ENCODE measurements around the gene TEX261. TPM values are rescaled to one million over a fixed set of nuclear protein-coding genes. Genes with fewer than 3 reads are reported as not detected.

Gene TEX261
- total RNA-seq, 2 experiments from 2014 or later: 34.5 to 45.8 TPM

GRCh38 chr2:70941701-70942100 lies 53.0 kb downstream of the TEX261 start:
- H3K4me3 ChIP-seq (ENCODE audit: low read depth, low read length, poor library complexity, severe bottlenecking): no peak overlapping the region
- BruUV-seq (replicated peaks): no TSS peak
- CTCF ChIA-PET (ENCODE audit: unreplicated experiment): no interaction called here
- H3K4me2 ChIP-seq (ENCODE audit: low read length): no peak overlapping the region
- H3K36me3 ChIP-seq (ENCODE audit: insufficient read depth, low read length): no peaks in the 10 kb centered on the region
- H3K79me2 ChIP-seq (ENCODE audit: insufficient read depth, low read depth, low read length): no peaks in the 10 kb centered on the region
- no peaks in the 10 kb centered on the region for H4K20me1 ChIP-seq (ENCODE audit: insufficient read depth, low read length)
- H2AFZ ChIP-seq (ENCODE audit: low read length): no peak overlapping the region
- POLR2A ChIA-PET: no interaction called here
- H3K9me2 ChIP-seq (ENCODE audit: insufficient read depth, low read length): no peaks in the 10 kb centered on the region
- TF ChIP-seq EZH2phosphoT487 (IDR thresholded peaks at IDR 0.05; ENCODE audit: borderline replicate concordance, low read depth, low read length): no peak
- no peak for TF ChIP-seq CTCF (conservative IDR thresholded peaks at IDR 0.05; ENCODE audit: low read length)
- intact Hi-C loops (cut with micrococcal nuclease; ENCODE audit: unreplicated experiment): no loop called here
- no peak for DNase-seq (ENCODE audit: low spot score)
- no peak overlapping the region for H3K27ac ChIP-seq (ENCODE audit: low read depth, low read length, poor library complexity, severe bottlenecking)
- H3K4me1 ChIP-seq (ENCODE audit: insufficient read depth, low read length, poor library complexity, severe bottlenecking): peaks cover 10% of the 10 kb centered on the region
- H3K9me3 ChIP-seq (ENCODE audit: low read length): no peaks in the 10 kb centered on the region

DNA sequence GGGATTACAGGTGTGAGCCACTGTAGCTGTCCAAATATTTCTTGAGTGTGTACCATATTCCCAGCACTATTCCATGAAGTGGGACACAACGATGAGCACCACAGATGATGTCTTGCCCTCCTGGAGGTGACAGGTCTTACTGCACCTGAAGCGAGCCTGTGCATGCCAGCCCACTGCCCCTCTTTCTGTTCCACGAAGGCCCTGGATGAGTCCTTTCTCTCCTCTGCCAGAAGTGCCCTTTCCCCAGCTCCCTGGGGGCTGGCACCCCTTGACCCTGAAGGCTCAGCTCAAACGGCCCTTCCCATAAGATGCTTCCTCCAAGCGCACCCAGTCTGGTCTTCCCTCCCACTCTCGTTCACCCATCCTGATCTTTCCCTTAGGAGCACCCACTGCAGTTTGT lies 53.5 kb downstream of the TEX261 start:
- Histone ChIP-seq H2AFZ (ENCODE audit: low read length) (no peak overlapping the region), H3K9me3 (ENCODE audit: low read length) (no peaks in the 10 kb centered on the region), H3K4me1 (ENCODE audit: insufficient read depth, low read length, poor library complexity, severe bottlenecking) (peaks cover 7% of the 10 kb centered on the region), H3K27ac (ENCODE audit: low read depth, low read length, poor library complexity, severe bottlenecking) (no peak overlapping the region), H3K9me2 (ENCODE audit: insufficient read depth, low read length) (no peaks in the 10 kb centered on the region), H3K36me3 (ENCODE audit: insufficient read depth, low read length) (no peaks in the 10 kb centered on the region), H3K4me3 (ENCODE audit: low read depth, low read length, poor library complexity, severe bottlenecking) (no peak overlapping the region), H3K79me2 (ENCODE audit: insufficient read depth, low read depth, low read length) (no peaks in the 10 kb centered on the region), H3K4me2 (ENCODE audit: low read length) (no peak overlapping the region), H4K20me1 (ENCODE audit: insufficient read depth, low read length) (no peaks in the 10 kb centered on the region)
- intact Hi-C loops (cut with micrococcal nuclease; ENCODE audit: unreplicated experiment): no loop called here
- no TSS peak for BruUV-seq (replicated peaks)
- DNase-seq (ENCODE audit: low spot score): no peak
- TF ChIP-seq EZH2phosphoT487 (IDR thresholded peaks at IDR 0.05; ENCODE audit: borderline replicate concordance, low read depth, low read length) (no peak), CTCF (conservative IDR thresholded peaks at IDR 0.05; ENCODE audit: low read length) (no peak)
- POLR2A ChIA-PET: interaction anchor here (0.6 kb wide), 1 partner anchor 126 kb away, joined by 5 read pairs; no protein-coding TSS in a partner anchor
- CTCF ChIA-PET (ENCODE audit: unreplicated experiment): no interaction called here

DNA sequence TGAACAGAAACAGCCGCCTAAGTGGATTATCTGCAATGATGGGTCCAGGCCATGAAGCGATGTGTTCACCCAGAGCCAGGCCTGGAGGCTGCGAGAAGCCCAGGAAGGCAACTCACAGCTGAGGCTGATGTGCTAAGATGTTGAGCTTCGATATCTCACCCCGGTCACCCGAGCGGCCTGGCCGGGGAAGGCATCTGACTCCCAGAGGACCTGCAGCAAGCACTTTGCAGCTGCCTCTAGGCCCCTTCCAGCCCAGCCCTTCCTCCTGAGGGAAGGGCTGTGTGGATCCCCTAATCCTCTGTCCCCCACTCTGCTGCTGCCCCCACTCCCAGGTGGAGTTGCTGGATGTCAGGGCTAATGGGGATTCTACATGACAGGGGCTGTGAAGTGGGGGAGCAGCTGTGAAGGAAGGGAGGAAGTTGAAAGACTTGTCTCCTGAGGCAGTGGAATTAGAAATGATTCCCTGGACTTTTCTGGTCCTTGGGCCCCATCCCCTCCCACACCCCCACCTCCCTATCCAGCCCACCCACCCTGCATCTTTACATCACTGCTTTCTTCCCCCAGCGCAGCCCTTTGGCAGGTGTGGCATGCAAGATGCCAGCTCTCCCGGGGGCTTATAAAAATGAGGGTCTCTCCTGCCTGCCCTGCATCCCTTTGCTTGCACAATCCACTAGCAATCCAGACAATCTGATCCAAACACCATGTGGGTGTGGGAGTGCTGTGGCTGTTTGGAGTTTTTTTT lies 54.7 kb downstream of the TEX261 start:
- POLR2A ChIA-PET: no interaction called here

More for the DNA sequence above, 54.7 kb downstream of the TEX261 start:
- H2AFZ ChIP-seq (ENCODE audit: low read length): no peak overlapping the region
- CTCF ChIA-PET (ENCODE audit: unreplicated experiment): no interaction called here
- H3K79me2 ChIP-seq (ENCODE audit: insufficient read depth, low read depth, low read length): no peaks in the 10 kb centered on the region
- no peak overlapping the region for H3K4me2 ChIP-seq (ENCODE audit: low read length)
- no peaks in the 10 kb centered on the region for H3K36me3 ChIP-seq (ENCODE audit: insufficient read depth, low read length)
- no peak overlapping the region for H3K4me3 ChIP-seq (ENCODE audit: low read depth, low read length, poor library complexity, severe bottlenecking)
- H3K4me1 ChIP-seq (ENCODE audit: insufficient read depth, low read length, poor library complexity, severe bottlenecking): peaks cover 2% of the 10 kb centered on the region
- H3K27ac ChIP-seq (ENCODE audit: low read depth, low read length, poor library complexity, severe bottlenecking): no peak overlapping the region
- BruUV-seq (replicated peaks): no TSS peak
- H3K9me2 ChIP-seq (ENCODE audit: insufficient read depth, low read length): no peaks in the 10 kb centered on the region
- DNase-seq (ENCODE audit: low spot score): no peak
- H4K20me1 ChIP-seq (ENCODE audit: insufficient read depth, low read length): no peaks in the 10 kb centered on the region
- intact Hi-C loops (cut with micrococcal nuclease; ENCODE audit: unreplicated experiment): no loop called here
- no peak for TF ChIP-seq EZH2phosphoT487 (IDR thresholded peaks at IDR 0.05; ENCODE audit: borderline replicate concordance, low read depth, low read length)
- TF ChIP-seq CTCF (conservative IDR thresholded peaks at IDR 0.05; ENCODE audit: low read length): no peak
- H3K9me3 ChIP-seq (ENCODE audit: low read length): no peaks in the 10 kb centered on the region

Data from OCI-LY7 (cell line).